ENCODE measurements around the gene CCDC51.
A peak's percentile ranks its signal among the peaks of the same experiment; 100 is the strongest.
"Not testable (repeated sequence)": the region's sequence is repeated elsewhere in the genome, so short reads cannot be mapped to it uniquely, and the experiment has no call there.

The CCDC51 gene

DNA sequence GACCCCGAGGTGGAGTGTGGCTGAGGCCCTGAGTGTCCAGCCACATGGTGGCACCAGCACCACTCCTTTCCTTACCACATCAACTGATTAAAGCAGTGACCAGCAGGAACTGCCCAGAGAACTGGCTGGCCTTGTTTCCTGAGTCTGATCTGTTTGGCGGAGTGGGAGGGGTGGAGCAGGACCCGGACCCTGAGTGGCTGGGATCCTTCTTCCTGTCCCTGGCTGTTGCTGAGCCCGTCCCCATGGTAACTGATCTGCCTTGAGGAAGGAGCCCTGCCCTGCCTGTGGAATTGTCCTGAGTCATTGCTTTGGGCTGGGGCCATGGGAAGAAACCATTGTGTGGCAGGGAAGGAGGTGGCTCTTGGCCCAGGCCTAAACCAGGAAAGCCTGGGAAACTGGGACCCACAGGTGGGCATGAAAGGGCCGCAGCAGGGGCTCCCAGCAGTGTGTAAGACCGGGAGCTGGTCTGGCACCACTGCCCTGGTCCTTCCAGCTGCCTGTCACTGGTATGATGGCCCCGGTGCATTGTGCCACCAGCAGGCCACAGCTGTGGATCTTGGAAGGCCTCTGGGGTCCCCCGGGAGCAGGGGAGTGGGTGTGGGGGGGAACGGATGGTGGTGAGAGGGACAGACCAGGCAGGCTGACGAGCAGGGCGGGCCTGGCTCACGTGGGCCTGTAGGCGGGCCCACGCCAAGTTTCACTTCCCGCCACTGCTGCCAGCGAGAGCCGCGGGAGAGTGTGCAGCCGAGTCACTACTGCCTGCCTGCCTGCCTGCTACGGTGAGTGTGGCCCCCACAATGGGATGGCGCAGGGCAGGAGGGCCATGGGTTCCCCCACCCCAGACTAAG, 25.8 kb upstream of the CCDC51 start:
- peak; percentile 100 for DNase-seq (ENCODE audit: low spot score)

GRCh38 chr3:48465237-48465530, 25.3 kb upstream of the CCDC51 start:
- no peak for DNase-seq (ENCODE audit: low spot score)

- no peak for DNase-seq (ENCODE audit: low spot score)
Measured at GRCh38 chr3:48464713-48465221, 24.8 kb upstream of the CCDC51 start.

- DNase-seq (ENCODE audit: low spot score) = no peak
Measured at GRCh38 chr3:48463703-48464102, 23.8 kb upstream of the CCDC51 start.

DNA sequence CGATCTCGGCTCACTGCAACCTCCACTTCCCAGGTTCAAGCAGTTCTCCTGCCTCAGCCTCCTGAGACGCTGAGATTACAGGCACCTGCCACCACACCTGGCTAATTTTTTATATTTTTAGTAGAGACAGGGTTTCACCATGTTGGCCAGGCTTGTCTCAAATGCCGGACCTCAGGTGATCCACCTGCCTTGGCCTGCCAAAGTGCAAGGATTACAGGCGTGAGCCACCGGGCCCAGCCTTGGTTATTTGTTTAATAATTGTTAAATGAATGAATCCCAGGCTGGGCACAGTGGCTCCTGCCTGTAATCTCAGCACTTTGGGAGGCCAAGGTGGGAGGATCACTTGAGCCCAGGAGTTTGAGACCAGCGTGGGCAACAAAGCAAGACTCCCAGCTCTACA, 21.8 kb upstream of the CCDC51 start:
- not testable (repeated sequence) for DNase-seq (ENCODE audit: low spot score)

GRCh38 chr3:48460517-48460902, 20.6 kb upstream of the CCDC51 start:
- DNase-seq (ENCODE audit: low spot score) = no peak

DNA sequence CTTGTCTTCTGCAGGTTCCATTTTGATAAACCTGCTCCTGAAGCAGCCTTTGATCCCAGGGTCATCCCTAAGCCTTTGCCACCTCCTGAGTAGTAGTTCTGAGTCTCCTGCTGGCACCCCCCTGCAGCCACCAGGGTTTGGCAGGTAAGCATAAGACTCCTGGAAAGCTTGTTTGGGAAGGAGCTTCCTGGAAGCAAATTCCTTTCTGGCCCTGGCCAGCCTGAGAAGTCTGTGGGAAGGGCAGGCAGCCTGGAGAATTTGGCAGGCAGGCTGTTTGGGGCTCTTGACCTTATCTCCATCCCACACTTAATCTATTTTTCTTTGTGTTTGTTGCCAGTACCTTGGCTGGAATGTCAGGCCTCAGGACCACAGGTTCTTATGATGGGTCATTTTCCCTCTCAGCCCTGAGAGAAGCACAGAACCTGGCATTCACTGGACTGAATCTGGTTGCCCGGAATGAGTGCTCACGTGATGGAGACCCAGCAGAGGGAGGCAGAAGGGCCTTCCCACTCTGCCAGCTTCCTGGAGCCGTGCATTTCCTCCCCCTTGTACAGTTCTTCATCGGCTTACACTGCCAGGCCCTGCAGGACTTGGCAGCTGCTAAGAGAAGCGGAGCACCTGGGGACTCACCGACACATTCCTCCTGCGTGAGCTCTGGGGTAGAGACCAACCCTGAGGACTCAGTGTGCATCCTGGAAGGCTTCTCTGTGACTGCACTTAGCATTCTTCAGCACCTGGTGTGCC, 20.0 kb upstream of the CCDC51 start:
- no peak for DNase-seq (ENCODE audit: low spot score)

DNA sequence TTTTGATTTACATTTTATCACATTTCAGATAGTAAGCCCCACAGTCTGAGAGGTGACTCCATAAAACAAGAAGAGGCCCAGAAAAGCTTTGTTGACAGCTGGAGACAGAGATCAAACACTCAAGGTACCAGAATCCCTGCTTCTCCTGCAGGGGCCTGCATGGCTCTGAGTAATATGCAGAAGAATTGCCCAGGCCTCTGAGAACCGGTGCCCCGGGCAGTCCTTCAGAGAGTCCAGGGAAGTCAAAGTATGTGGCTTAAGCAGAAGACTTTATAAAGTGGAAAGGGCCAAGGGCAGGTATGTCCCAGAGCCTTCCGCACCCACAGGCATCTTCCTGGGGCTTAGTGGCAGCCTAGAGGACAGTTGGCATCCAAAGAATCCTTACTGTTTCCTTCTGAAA, 19.4 kb upstream of the CCDC51 start:
- no peak for DNase-seq (ENCODE audit: low spot score)

DNA sequence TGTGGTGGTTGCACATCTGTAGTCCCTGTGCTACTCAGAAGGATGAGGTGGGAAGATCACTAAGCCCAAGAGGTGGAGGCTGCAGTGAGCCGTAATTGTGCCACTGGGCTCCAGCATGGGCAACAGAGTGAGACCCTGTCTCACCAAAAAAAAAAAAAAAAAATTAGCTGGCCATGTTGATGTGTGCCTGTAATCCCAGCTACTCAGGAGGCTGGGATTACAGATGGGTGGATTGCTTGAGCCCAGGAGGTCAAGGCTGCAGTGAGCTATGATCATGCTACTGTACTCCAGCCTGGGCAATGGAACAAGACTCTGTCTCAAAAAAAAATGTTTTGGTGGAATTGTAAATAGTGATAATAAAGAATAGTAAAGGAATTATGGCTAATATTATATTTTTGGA, 16.5 kb upstream of the CCDC51 start:
- no peak for DNase-seq (ENCODE audit: low spot score)

GRCh38 chr3:48451270-48451669, 11.4 kb upstream of the CCDC51 start:
- no peak for DNase-seq (ENCODE audit: low spot score)

GRCh38 chr3:48446425-48447193, 6.7 kb upstream of the CCDC51 start, which contains the start of gene ATRIP:
Gene ATRIP, plus strand, starts transcription at chr3:48446737. Its CDS starts 109 bp downstream, at chr3:48446846.
- DNase-seq (ENCODE audit: low spot score) = peak; percentile 85

GRCh38 chr3:48446043-48446424, 6.1 kb upstream of the CCDC51 start:
- no peak for DNase-seq (ENCODE audit: low spot score)

GRCh38 chr3:48445277-48445882, 5.5 kb upstream of the CCDC51 start:
- no peak for DNase-seq (ENCODE audit: low spot score)

DNA sequence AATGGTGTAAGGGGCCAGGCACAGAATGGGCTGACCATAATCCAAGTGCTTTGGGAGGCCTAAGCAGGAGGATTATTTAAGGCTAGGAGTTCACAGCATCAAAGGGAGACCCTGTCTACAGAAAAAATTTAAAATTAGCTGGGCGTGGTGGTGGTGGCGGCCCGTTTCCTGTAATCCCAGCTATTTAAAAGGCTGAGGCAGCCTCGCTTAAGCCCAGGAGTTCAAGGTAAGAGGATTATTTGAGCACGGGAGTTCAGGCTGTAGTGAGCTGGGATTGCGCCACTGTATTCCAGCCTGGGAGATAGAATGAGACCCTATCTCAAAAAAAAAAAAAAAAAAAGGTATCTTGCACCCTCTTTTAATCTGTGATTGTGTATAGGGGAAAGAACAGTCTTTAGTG, 2.0 kb upstream of the CCDC51 start:
- no peak for DNase-seq (ENCODE audit: low spot score)

- peak; percentile 32 for DNase-seq (ENCODE audit: low spot score)
Measured at GRCh38 chr3:48440590-48440958, 655 bp upstream of the CCDC51 start.

DNA sequence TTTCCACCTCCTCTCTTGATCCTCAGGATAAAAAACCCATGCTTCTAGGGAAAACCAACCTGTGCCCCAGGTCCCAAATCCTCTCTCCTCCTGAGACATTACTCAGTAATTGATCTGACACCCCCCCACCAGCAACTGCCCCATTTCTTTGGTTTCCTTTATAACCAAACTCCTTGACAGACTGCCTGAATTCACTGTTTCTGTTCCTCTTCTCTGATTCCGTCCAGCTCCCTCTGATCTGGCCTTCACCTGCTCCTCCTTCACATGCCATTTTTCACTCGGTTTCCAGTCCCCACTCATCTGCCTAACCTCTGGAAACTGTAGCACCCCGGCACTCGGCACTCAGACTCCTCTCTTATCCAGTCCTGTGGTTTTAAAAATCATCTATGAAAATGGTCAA, 2.1 kb downstream of the CCDC51 start:
- DNase-seq (ENCODE audit: low spot score) = no peak

DNA sequence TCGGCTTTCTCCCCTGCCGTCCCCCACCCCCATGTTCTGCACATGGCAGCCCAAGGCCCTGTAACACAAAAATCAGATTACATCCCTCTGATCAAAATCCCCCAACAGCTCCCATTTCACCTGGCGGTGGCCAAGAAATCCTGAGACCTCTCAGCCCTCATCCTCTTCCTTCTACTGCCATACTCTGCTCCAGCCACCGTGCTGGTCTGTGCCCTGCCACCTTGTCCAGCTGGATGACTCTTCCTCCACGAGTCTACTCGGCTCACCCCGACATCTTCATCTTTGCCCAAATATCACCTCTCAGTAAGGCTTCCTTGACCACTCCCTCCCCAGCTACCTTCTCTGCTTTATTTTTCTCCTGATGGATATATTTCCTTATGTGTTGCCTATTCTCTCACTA, 3.1 kb downstream of the CCDC51 start:
- DNase-seq (ENCODE audit: low spot score) = no peak

DNA sequence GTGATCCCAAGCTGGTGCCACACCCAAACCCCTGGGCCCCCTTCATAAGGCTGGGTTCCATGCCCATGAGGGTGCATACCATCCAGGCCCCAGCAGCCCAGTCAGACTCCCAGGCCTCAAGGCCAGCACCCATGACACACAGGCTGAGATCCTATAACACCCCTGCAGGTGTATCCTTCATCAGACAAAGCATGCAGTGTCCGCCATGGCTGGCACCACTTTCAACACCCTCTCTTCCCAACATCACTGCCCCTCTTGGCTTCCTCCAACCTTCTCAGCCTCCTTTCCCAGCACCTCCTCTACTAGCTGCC, 3.5 kb downstream of the CCDC51 start:
- no peak for DNase-seq (ENCODE audit: low spot score)

GRCh38 chr3:48435774-48436476, 4.0 kb downstream of the CCDC51 start:
- DNase-seq (ENCODE audit: low spot score) = peak; percentile 80

DNA sequence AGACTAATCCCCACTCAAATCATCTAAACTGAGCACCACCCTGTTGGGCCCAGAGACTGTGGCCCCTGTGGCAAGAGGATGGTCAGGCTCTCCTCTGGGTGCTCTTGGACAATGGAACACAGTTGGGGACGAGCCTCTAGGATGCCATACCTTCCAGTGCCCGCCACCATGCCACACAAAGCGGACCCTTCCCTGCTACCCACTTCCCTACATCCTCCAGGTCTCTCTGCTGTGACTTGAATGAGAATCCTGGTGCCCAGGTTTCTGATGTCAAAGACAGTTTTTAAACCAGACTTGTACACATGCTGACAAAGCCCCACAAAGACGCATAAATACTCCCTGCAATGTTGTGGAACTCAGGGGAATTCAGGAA, 4.7 kb downstream of the CCDC51 start:
- DNase-seq (ENCODE audit: low spot score) = no peak

DNA sequence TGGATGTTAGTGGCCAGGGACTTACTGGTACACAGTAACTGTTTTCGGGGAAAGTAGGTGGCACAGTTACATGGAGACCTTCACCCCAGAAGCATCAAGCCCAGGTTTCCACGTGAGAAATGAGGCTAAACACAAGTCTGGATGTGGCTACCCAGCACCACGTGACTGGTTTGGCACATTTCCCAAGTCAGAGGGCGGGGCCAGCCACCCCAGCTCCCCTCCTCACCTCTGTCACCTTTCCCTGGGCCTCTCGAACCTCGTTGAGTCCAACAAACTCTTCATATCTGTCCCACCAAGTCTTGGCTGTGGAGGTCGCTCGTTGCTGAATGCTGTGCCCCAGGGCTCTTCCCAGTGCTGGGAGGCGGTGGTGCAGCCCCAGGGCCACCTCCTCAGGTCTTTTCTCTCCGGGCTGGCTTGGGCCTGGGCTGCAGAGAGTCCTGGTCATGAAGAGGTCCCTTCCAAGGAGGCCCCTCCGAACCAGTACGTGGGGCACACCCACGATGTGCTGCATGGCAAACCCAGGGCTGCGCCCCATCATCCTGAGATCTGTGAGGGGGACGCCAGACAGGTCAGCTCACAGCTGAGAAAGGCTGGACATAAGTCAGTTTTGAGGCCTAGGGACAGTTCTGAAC, 5.2 kb downstream of the CCDC51 start:
- DNase-seq (ENCODE audit: low spot score) = no peak
